ENCODE data around the gene TMEM165.
"Not testable (repeated sequence)": the region's sequence is repeated elsewhere in the genome, so short reads cannot be mapped to it uniquely, and the experiment has no call there.

DNA sequence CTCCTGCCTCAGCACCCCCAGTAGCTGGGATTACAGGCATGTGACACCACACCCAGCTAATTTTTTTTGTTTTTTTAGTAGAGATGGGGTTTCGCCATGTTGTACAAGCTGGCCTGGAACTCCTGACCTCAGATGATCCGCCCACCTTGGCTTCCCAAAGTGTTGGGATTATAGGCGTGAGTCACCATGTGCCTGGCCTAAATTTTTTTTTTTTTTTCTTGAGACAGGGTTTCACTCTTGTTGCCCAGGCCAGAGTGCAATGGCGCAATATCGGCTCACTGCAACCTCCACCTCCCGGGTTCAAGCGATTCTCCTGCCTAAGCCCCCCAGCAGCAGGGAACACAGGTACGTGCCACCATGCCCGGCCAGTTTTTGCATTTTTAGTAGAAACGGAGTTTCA, 44.9 kb upstream of the TMEM165 start:
- TF ChIP-seq, protein P1, sequence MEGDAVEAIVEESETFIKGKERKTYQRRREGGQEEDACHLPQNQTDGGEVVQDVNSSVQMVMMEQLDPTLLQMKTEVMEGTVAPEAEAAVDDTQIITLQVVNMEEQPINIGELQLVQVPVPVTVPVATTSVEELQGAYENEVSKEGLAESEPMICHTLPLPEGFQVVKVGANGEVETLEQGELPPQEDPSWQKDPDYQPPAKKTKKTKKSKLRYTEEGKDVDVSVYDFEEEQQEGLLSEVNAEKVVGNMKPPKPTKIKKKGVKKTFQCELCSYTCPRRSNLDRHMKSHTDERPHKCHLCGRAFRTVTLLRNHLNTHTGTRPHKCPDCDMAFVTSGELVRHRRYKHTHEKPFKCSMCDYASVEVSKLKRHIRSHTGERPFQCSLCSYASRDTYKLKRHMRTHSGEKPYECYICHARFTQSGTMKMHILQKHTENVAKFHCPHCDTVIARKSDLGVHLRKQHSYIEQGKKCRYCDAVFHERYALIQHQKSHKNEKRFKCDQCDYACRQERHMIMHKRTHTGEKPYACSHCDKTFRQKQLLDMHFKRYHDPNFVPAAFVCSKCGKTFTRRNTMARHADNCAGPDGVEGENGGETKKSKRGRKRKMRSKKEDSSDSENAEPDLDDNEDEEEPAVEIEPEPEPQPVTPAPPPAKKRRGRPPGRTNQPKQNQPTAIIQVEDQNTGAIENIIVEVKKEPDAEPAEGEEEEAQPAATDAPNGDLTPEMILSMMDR (IDR thresholded peaks at IDR 0.05) = not testable (repeated sequence)
- TF ChIP-seq POLR2A (IDR thresholded peaks at IDR 0.05) = not testable (repeated sequence)
